ENCODE data around the gene SLC35D3.

DNA sequence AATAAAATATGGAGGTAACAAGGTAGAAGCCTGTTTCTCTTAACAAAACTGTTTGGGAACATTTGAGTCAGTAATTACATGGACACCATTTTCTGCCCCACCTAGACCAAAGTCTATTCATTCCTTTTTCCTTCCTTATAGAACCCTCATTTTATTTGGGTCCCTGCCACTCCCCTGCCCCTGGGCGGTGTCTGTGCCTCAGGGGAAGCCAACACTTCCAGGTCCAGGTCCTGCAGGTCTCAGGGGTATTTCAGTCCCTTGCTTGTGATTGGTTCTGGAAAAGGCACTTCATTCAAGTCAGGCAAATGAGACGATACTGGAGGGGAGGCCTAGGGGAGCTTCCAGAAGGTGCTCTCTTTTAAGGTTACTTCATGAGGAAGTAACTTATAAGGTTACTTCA, 42.3 kb downstream of the SLC35D3 start:
- TF ChIP-seq, protein P1, sequence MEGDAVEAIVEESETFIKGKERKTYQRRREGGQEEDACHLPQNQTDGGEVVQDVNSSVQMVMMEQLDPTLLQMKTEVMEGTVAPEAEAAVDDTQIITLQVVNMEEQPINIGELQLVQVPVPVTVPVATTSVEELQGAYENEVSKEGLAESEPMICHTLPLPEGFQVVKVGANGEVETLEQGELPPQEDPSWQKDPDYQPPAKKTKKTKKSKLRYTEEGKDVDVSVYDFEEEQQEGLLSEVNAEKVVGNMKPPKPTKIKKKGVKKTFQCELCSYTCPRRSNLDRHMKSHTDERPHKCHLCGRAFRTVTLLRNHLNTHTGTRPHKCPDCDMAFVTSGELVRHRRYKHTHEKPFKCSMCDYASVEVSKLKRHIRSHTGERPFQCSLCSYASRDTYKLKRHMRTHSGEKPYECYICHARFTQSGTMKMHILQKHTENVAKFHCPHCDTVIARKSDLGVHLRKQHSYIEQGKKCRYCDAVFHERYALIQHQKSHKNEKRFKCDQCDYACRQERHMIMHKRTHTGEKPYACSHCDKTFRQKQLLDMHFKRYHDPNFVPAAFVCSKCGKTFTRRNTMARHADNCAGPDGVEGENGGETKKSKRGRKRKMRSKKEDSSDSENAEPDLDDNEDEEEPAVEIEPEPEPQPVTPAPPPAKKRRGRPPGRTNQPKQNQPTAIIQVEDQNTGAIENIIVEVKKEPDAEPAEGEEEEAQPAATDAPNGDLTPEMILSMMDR (IDR thresholded peaks at IDR 0.05; ENCODE audit: low read length), result no peak
- TF ChIP-seq EZH2 (IDR thresholded peaks at IDR 0.05; ENCODE audit: borderline replicate concordance, low read length), result no peak

All from OCI-LY1 (cell line).